OCI-LY7 (cell line): ENCODE results near the gene KHSRP. TPM values are rescaled to one million over a fixed set of nuclear protein-coding genes. Genes with fewer than 3 reads are reported as not detected.
A peak's percentile ranks its signal among the peaks of the same experiment; 100 is the strongest.

Experiments
- BruUV-seq: library from RNA; stranded (reverse); fragments of 400-500 nt; replicated peaks from 2 replicates; lab custom pipeline; 2021; lab: Mats Ljungman, UMichigan
- CTCF ChIA-PET: fragments of 300-600 bp; sonication (Branson Sonifier 250); formaldehyde crosslinking; loops from one replicate; lab custom pipeline; 2022; ENCODE audit warnings: antibody characterized with exemption; ENCODE audit not compliant: unreplicated experiment; lab: Charles Lee
- POLR2A ChIA-PET: fragments of 300-600 bp; sonication (Branson Sonifier 250); formaldehyde crosslinking; loops from one replicate; lab custom pipeline; 2022; ENCODE audit warnings: antibody characterized with exemption; lab: Charles Lee
- DNase-seq: peaks from one replicate; pipeline ENCODE4 v3.0.0-alpha.2; 2015; ENCODE audit warnings: low spot score
- H2AFZ ChIP-seq: fragments of 200-600 bp; sonication (generic), shearing (Covaris generic); 2 replicates; pipeline ENCODE4 v1.6.1; 2014; ENCODE audit warnings: mild to moderate bottlenecking, antibody characterized with exemption, low read length, moderate library complexity
- H3K27ac ChIP-seq: fragments of 200-600 bp; sonication (generic); 2 replicates; pipeline ENCODE4 v1.5.1; 2014; ENCODE audit warnings: mixed run types, low read depth, mild to moderate bottlenecking, moderate library complexity, low read length, inconsistent platforms; ENCODE audit not compliant: poor library complexity, severe bottlenecking
- H3K36me3 ChIP-seq: fragments of 200-600 bp; sonication (generic); 2 replicates; pipeline ENCODE4 v1.6.1; 2014; ENCODE audit warnings: mild to moderate bottlenecking, antibody characterized with exemption, low read length, moderate library complexity, mixed read lengths; ENCODE audit not compliant: insufficient read depth
- H3K4me1 ChIP-seq: fragments of 200-600 bp; sonication (generic); 2 replicates; pipeline ENCODE4 v1.5.1; 2014; ENCODE audit warnings: mild to moderate bottlenecking, low read length; ENCODE audit not compliant: insufficient read depth, poor library complexity, severe bottlenecking
- H3K4me2 ChIP-seq: fragments of 200-600 bp; sonication (generic); 2 replicates; pipeline ENCODE4 v1.6.1; 2014; ENCODE audit warnings: mild to moderate bottlenecking, low read length
- H3K4me3 ChIP-seq: fragments of 200-600 bp; sonication (generic); 2 replicates; pipeline ENCODE4 v1.5.1; 2014; ENCODE audit warnings: mild to moderate bottlenecking, low read depth, low read length; ENCODE audit not compliant: poor library complexity, severe bottlenecking
- H3K79me2 ChIP-seq: fragments of 200-600 bp; sonication (generic); 2 replicates; pipeline ENCODE4 v1.6.1; 2016; ENCODE audit warnings: low read depth, mild to moderate bottlenecking, low read length, moderate library complexity, mixed read lengths; ENCODE audit not compliant: insufficient read depth
- H3K9me2 ChIP-seq: fragments of 200-600 bp; sonication (generic); 2 replicates; pipeline ENCODE4 v1.6.1; 2016; ENCODE audit warnings: mild to moderate bottlenecking, low read length, mixed read lengths; ENCODE audit not compliant: insufficient read depth
- H3K9me3 ChIP-seq: fragments of 200-600 bp; sonication (generic); 2 replicates; pipeline ENCODE4 v1.6.1; 2014; ENCODE audit warnings: mild to moderate bottlenecking, mixed run types, low read length, mixed read lengths
- H4K20me1 ChIP-seq: fragments of 200-600 bp; sonication (generic); 2 replicates; pipeline ENCODE4 v1.6.1; 2014; ENCODE audit warnings: mild to moderate bottlenecking, antibody characterized with exemption, low read length, moderate library complexity, mixed read lengths; ENCODE audit not compliant: insufficient read depth
- CTCF ChIP-seq: fragments of 200-600 bp; sonication (generic); conservative IDR thresholded peaks from 2 replicates; pipeline ENCODE4 v1.5.1; 2014; ENCODE audit warnings: mild to moderate bottlenecking, antibody characterized with exemption, low read length, moderate library complexity, mixed read lengths
- EZH2phosphoT487 ChIP-seq: fragments of 200-600 bp; sonication (generic); IDR thresholded peaks from 2 replicates; pipeline ENCODE4 v1.6.1; 2018; ENCODE audit warnings: low read depth, borderline replicate concordance, mild to moderate bottlenecking, mixed run types, antibody characterized with exemption, low read length, moderate library complexity, mixed read lengths
- intact Hi-C: fragments of 100-400 bp; cut with micrococcal nuclease; formaldehyde crosslinking; loops from one replicate; pipeline ENCODE4 v1.10.0; 2022; ENCODE audit not compliant: unreplicated experiment
- total RNA-seq, 2 experiments: library from RNA; depleted of rRNA in 1 of 2; stranded (reverse); fragments of >200 nt in 1 of 2; shearing (Covaris generic) in 1 of 2; gene quantifications; 2 replicates each; pipeline ENCODE4 v1.2.3, GENCODE V29; 2014 to 2022

The KHSRP gene
- total RNA-seq, 2 experiments from 2014 or later: 255 to 499 TPM

DNA sequence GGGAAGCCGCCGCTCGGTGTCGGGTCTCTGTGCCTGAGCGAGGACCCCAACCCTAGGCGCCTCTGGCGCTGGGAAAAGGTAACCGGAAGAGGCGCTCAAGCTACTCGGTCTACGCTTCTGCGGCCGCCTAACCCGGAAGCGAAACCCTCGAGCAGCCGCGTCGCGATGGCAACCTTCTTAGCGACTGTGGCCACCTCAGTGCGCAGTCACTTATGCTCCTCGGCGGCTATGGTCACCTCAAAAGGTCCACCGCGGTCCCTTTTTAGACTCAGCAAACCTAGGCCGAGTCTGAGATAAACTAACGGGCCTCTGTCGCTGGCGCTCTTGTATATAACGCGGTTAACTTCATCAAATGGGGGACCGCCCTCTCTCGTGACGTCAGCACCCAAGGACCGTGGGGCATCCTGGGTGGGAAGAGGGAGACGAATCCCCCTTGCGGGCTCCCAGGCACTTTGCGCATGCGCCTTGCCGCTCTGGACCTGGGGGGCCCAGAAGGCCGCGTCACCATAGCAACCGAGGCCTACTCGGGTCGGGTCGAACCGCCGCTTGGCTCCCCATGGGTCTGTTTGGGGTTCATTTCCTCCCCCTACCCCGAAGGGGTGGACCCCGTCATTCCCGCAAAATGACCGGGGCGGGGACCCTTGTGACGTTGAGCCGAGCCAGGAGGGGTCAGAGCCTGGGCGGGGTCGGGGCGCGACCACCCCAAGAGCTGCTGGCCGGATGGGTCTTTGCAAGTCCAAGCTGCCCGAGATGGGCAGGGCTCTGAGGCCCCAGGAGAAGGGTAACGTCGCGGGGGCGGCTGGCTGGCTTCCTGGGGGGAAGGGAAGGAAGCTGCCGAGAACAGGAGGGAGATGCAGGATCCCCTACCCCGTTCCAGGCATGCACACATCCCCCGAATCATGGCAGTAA, 31.3 kb downstream of the KHSRP start, which contains the start of gene GTF2F1:
GTF2F1 (minus strand) TSS at position 91 of the 909 bp plus-strand sequence. CDS start 169 bp downstream, outside the sequence.
- POLR2A ChIA-PET: no interaction called here
- peak; percentile 96 for DNase-seq
- Histone ChIP-seq H4K20me1 (no peaks in the 10 kb centered on the region), H3K4me2 (peak within 1 kb of the TSS; percentile 91), H3K9me3 (no peaks in the 10 kb centered on the region), H3K36me3 (peaks cover 26% of the 10 kb centered on the region), H3K9me2 (no peaks in the 10 kb centered on the region), H3K79me2 (peaks cover 15% of the 10 kb centered on the region), H3K27ac (peak within 1 kb of the TSS; percentile 44), H3K4me3 (peak within 1 kb of the TSS; percentile 81), H3K4me1 (peaks cover 14% of the 10 kb centered on the region), H2AFZ (peak within 1 kb of the TSS; percentile 97)
- no TSS peak for BruUV-seq
- CTCF ChIA-PET: no interaction called here
- TF ChIP-seq CTCF (peak; percentile 50), EZH2phosphoT487 (no peak)
- intact Hi-C loops: loop anchor here (10.0 kb wide), 1 partner anchor 111 kb away; the partner anchor contains the start of gene TUBB4A

- no peak for DNase-seq
- peaks cover 14% of the 10 kb centered on the region for H3K4me1 ChIP-seq
- H3K4me2 ChIP-seq: peak overlapping the region; percentile 91
- H3K79me2 ChIP-seq: peaks cover 15% of the 10 kb centered on the region
- TF ChIP-seq CTCF (no peak; the same call in 1 of the 2 replicates), EZH2phosphoT487 (no peak)
- H3K9me2 ChIP-seq: no peaks in the 10 kb centered on the region
- peaks cover 34% of the 10 kb centered on the region for H3K36me3 ChIP-seq
- no peaks in the 10 kb centered on the region for H3K9me3 ChIP-seq
- peak overlapping the region; percentile 97 for H2AFZ ChIP-seq
- H4K20me1 ChIP-seq: no peaks in the 10 kb centered on the region
- BruUV-seq: TSS peak; percentile 84
- H3K4me3 ChIP-seq: peak overlapping the region; percentile 81
- ChIA-PET CTCF (no interaction called here), POLR2A (no interaction called here)
- peak overlapping the region; percentile 44 for H3K27ac ChIP-seq
- intact Hi-C loops: loop anchor here (10.0 kb wide), 1 partner anchor 112 kb away; the partner anchor contains the start of gene TUBB4A
Measured at GRCh38 chr19:6392221-6393073, 32.2 kb downstream of the KHSRP start.
